Upper lobe of right lung (tissue), 1 donor: ENCODE results near the gene MET. TPM values are rescaled to one million over a fixed set of nuclear protein-coding genes. Genes with fewer than 3 reads are reported as not detected.
"Not testable (repeated sequence)": the region's sequence is repeated elsewhere in the genome, so short reads cannot be mapped to it uniquely, and the experiment has no call there.

Experiments
- ATAC-seq: fragments of 200-7000 bp; cut with Tn5 transposase; one replicate; pipeline ENCODE4 v1.9.1; 2020; ENCODE audit warnings: mild to moderate bottlenecking, moderate library complexity
- DNase-seq: peaks from one replicate; pipeline ENCODE4 v3.0.0-alpha.2; 2020
- H3K27ac ChIP-seq: fragments of 200-600 bp; one replicate; pipeline ENCODE4 v1.8.0; 2022
- H3K27me3 ChIP-seq: fragments of 200-600 bp; one replicate; pipeline ENCODE4 v1.8.0; 2022; ENCODE audit warnings: mild to moderate bottlenecking
- H3K36me3 ChIP-seq: fragments of 200-600 bp; one replicate; pipeline ENCODE4 v1.8.0; 2022
- H3K4me1 ChIP-seq: fragments of 200-600 bp; one replicate; pipeline ENCODE4 v1.8.0; 2022
- H3K4me3 ChIP-seq: fragments of 200-600 bp; one replicate; pipeline ENCODE4 v1.8.0; 2022; ENCODE audit warnings: mild to moderate bottlenecking
- H3K9me3 ChIP-seq: fragments of 200-600 bp; one replicate; pipeline ENCODE4 v1.8.0; 2022
- intact Hi-C: fragments of 100-400 bp; cut with DNase I; formaldehyde crosslinking; loops from one replicate; pipeline ENCODE4 v1.11.0; 2022
- total RNA-seq: library from RNA; stranded (reverse); fragmentation: NEBNext Ultra II Directional; extraction: Animal tissue kit (Norgen Biotek cat#: 25700); gene quantifications from one replicate; pipeline ENCODE4 v1.2.1, GENCODE V29; 2021
- TF ChIP-seq, protein P1 (sequence below): fragments of 200-600 bp; IDR thresholded peaks from one replicate; pipeline ENCODE4 v1.8.0; 2022; ENCODE audit warnings: antibody characterized with exemption
- donor health status: DM: no; HTN: yes; CAD: no; lungs with severe emphysema.

MET gene
- total RNA-seq, 1 donor from 2014 or later = 69.6 TPM

DNA sequence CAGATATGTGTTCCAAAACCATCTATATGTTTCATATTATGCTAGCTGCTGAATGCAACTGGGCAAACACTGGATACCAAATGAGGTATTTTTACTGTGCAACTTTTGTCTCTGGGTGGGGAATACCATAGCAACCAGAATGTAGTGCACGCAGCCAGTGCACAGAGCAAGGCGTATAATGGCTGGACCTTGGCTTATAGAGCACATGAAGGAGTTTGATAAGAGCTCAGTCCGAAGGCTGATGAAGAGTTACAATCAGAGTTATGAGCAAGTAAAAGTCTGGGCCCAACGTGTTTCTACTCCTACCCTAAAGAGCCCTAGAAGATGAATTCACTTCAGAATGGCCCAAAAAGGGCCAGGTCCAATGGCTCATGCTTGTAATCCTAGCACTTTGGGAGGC, 82.2 kb downstream of the MET start:
- DNase-seq = no peak
- intact Hi-C loops = no loop called here
- Histone ChIP-seq H3K4me1 (no peaks in the 10 kb centered on the region), H3K36me3 (no peaks in the 10 kb centered on the region), H3K9me3 (no peaks in the 10 kb centered on the region), H3K27ac (no peak overlapping the region), H3K27me3 (no peaks in the 10 kb centered on the region), H3K4me3 (no peak overlapping the region)
- TF ChIP-seq, protein P1, sequence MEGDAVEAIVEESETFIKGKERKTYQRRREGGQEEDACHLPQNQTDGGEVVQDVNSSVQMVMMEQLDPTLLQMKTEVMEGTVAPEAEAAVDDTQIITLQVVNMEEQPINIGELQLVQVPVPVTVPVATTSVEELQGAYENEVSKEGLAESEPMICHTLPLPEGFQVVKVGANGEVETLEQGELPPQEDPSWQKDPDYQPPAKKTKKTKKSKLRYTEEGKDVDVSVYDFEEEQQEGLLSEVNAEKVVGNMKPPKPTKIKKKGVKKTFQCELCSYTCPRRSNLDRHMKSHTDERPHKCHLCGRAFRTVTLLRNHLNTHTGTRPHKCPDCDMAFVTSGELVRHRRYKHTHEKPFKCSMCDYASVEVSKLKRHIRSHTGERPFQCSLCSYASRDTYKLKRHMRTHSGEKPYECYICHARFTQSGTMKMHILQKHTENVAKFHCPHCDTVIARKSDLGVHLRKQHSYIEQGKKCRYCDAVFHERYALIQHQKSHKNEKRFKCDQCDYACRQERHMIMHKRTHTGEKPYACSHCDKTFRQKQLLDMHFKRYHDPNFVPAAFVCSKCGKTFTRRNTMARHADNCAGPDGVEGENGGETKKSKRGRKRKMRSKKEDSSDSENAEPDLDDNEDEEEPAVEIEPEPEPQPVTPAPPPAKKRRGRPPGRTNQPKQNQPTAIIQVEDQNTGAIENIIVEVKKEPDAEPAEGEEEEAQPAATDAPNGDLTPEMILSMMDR = no peak
- no peak for ATAC-seq

DNA sequence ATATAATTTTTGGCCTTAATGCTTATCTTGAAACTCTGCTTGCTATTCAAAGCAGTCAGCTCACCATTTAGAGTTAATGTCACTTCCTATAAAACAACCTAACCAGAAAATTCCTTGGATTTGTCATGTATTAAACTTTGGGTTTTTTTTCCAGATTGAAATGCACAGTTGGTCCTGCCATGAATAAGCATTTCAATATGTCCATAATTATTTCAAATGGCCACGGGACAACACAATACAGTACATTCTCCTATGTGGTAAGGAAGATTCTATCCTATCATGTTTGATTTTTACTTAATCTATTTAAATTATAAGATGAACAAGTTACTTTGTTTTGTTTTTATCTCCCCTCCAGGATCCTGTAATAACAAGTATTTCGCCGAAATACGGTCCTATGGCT, 85.3 kb downstream of the MET start:
- no peak for ATAC-seq
- intact Hi-C loops = no loop called here

DNA sequence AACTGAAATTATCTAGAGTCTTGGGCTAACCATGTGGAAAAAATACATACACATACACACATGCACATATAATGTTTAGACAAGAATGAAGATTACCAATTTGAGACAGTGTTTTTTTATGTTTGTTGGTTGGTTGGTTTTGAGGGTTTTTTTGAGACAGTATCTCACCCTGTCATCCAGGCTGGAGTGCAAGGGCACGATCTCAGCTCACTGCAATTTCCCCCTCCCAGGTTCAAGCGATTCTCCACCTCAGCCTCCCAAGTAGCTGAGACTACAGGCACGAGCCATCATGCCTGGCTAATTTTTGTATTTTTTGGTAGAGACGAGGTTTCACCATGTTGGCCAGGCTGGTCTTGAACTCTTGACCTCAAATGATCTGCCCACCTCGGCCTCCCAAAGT, 87.6 kb downstream of the MET start:
- ATAC-seq, intact Hi-C loops: not testable (repeated sequence)

More for the DNA sequence above, 85.3 kb downstream of the MET start:
- no peak overlapping the region for H3K27ac ChIP-seq
- no peak for DNase-seq
- TF ChIP-seq, protein P1 = no peak
- H3K4me3 ChIP-seq = no peak overlapping the region
- H3K9me3 ChIP-seq = no peaks in the 10 kb centered on the region
- H3K36me3 ChIP-seq = no peaks in the 10 kb centered on the region
- H3K27me3 ChIP-seq = no peaks in the 10 kb centered on the region
- H3K4me1 ChIP-seq = no peaks in the 10 kb centered on the region

DNA sequence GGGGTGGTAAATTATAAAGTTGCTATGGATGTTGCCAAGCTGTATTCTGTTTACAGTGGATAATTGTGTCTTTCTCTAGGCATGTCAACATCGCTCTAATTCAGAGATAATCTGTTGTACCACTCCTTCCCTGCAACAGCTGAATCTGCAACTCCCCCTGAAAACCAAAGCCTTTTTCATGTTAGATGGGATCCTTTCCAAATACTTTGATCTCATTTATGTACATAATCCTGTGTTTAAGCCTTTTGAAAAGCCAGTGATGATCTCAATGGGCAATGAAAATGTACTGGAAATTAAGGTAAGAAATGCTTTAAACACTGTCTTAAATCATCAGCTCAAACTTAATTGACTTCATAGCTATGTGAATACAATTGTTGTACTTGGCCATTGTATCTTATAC, 91.0 kb downstream of the MET start:
- intact Hi-C loops = no loop called here
- ATAC-seq = no peak
- H3K4me3 ChIP-seq = no peak overlapping the region
- H3K27me3 ChIP-seq = no peaks in the 10 kb centered on the region
- TF ChIP-seq, protein P1 = no peak
- no peak for DNase-seq
- H3K9me3 ChIP-seq = no peaks in the 10 kb centered on the region
- H3K27ac ChIP-seq = no peak overlapping the region
- no peaks in the 10 kb centered on the region for H3K36me3 ChIP-seq
- H3K4me1 ChIP-seq = no peaks in the 10 kb centered on the region

More for the DNA sequence above, 87.6 kb downstream of the MET start:
- H3K4me1 ChIP-seq, H3K27ac ChIP-seq, DNase-seq, H3K36me3 ChIP-seq, H3K27me3 ChIP-seq, H3K4me3 ChIP-seq, H3K9me3 ChIP-seq: not testable (repeated sequence)

DNA sequence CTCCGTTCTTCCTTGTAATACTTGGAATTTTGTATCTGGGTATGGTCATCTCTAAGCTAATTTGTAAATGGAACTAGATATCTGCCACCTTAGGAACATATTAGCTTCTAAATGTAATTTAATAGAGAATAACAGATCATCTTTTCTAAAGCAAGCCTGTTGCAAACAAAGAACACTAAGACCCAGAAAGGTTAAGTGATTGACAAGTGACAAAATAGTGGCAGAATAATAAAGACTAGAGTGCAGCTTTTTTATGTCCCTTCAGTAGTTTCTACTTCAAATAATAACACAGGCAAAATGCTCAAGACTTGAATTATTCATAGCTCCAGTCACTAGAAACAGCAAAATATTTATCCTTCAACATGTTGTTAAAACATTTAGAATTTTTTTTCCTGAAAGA, 91.7 kb downstream of the MET start:
- H3K4me1 ChIP-seq = no peaks in the 10 kb centered on the region
- H3K9me3 ChIP-seq = no peaks in the 10 kb centered on the region
- no peaks in the 10 kb centered on the region for H3K27me3 ChIP-seq
- H3K36me3 ChIP-seq = no peaks in the 10 kb centered on the region
- no peak overlapping the region for H3K4me3 ChIP-seq
- no peak for DNase-seq
- no peak for ATAC-seq
- TF ChIP-seq, protein P1 = no peak
- intact Hi-C loops = no loop called here
- H3K27ac ChIP-seq = no peak overlapping the region

DNA sequence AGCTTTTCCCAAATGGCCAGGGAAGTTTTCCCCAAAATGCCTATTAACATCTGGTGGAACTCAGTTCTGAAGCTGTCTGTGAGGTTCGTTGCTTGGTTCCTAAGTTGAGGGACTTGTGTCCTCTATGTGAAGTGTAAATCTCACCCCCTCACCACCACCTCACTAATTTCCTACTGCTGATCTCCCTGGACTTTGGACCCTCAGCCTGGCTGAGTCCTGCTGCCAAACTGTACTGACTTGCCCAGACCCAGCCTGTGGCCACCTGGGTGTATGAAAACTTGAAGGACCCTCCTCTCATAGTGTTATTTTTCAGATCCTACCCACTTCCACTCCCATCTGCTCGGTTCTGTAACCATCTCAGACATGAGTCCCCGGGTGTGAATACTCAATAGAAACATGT, 94.9 kb downstream of the MET start:
- TF ChIP-seq, protein P1 = no peak
- Histone ChIP-seq H3K27ac (no peak overlapping the region), H3K4me3 (no peak overlapping the region), H3K27me3 (no peaks in the 10 kb centered on the region), H3K4me1 (no peaks in the 10 kb centered on the region), H3K9me3 (no peaks in the 10 kb centered on the region), H3K36me3 (no peaks in the 10 kb centered on the region)
- intact Hi-C loops = no loop called here
- no peak for DNase-seq
- ATAC-seq = no peak
